Stromal cell of bone marrow (primary cell): Measurements from ENCODE around the gene MYO9A.

ENCODE experiments used
- DNase-seq: peaks from one replicate; pipeline ENCODE4 v3.0.0-alpha.2; 2012; ENCODE audit warnings: low read depth

Gene MYO9A

DNA sequence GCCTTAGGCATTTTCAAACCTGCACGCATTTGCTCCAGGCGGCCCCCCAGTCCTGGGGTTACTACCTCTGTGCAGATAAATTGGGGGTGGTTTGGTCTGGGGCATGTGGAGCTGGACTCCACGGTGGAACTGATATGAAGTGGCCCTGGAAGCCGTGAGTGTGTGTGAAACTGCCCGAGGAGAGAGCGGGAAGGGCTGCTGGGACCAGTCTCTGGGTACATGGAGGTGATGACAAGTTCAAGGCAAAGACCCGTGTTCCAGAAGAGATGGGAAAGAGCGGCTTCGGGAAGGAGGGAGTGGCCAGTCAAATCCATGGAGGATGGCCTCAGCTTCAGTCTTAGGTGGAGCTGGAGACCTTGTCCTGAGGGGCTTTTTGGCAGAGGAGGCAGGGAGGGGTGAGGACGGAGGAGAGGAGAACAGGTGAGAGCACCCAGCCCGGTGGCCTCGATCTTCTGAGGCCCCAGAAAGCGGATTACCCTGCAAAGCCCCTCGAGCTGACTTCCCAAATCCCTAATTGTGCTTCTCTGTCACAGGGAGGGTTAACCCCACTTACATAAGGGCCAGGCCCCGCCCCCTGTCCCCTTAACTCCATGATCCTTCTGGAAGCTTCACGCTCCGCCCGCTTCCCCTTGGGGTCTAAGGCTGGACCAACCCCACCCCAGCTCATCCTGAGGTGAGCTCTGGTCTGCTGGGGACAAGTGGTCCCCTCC, 309.5 kb downstream of the MYO9A start:
- no peak for DNase-seq

GRCh38 chr15:71807691-71808091, 310.3 kb downstream of the MYO9A start:
- no peak for DNase-seq

- no peak for DNase-seq
Observed at GRCh38 chr15:71807125-71807629, 310.8 kb downstream of the MYO9A start.

- no peak for DNase-seq
Observed at GRCh38 chr15:71806452-71806931, 311.5 kb downstream of the MYO9A start.

DNA sequence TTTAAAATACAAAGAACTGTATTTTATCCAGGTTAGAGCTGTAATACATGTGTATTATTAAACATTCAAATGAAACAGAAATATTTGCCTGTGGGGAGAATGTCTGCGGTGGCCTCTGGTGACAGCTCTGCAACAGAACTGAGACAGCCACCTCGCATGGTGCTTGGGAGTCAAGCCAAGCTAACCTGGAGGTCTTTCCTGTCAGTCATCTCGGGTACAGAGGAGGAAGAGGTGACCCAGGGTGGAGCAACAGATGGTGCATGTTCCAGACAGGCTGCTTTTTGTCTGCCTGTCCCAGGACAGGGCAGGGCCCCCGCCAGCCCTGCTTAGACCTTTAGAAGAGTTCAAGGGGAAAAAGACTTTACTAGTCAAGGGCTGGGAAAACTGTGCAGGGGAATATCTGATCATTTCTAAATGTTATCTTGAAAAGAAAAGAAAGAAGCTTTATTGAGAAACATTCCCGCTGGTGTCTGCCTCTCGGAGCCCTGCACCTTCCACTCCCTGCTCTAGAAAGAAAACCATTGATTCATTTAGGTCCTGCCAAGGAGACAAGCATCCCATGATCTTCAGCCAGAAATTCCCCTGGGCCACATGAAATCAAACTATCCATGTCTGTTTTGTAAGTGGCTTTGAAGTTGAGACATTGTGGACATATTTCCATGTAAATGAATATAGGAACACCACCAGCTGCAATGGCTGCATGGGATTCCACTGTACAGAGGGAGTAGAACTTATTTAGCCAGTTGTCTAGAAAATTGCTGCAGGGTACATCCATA, 313.1 kb downstream of the MYO9A start:
- DNase-seq: no peak

- no peak for DNase-seq
Observed at GRCh38 chr15:71804226-71804625, 313.7 kb downstream of the MYO9A start.

DNA sequence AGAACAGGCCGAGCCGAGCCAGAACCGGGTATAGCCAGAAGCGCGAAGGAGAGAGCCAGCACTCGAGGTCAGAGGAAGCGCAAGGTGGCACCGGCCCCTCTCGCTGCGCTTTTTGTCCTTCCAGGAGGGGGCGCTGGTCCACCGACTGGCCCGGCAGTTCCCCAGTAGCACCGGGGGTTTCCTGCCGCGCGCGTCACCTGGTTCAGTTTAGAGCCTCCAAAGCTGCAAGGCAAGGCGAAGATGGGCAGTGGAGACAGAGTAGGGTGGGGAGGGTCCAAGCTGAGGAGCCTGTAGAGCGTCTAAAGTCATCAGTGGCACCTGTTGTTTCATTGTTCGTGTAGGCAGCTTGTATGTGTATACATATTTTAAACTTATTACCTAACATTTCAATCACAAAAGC, 315.2 kb downstream of the MYO9A start:
- DNase-seq: no peak

- no peak for DNase-seq
Observed at GRCh38 chr15:71801935-71802655, 315.9 kb downstream of the MYO9A start.

- DNase-seq: peak; percentile 67
Observed at GRCh38 chr15:71800835-71801745, 316.9 kb downstream of the MYO9A start.

DNA sequence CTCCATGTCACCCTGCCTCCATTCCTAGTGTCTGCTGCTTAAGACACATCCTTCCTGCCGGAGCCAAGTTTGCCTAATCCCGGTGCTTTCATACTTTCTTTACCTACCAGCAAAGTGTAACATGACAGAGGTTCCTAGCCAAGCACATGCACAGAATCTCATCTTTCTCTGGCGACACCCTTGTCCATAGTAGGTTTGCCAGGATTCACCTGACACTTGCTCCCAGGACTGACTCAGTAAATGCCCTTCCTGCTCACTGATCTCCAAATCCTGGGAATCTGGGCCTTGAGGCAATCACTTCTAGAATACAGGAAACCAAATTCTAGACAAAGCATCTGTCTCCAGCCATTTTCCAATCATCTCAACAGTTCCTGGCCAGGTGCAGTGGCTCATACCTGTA, 317.8 kb downstream of the MYO9A start:
- no peak for DNase-seq

DNA sequence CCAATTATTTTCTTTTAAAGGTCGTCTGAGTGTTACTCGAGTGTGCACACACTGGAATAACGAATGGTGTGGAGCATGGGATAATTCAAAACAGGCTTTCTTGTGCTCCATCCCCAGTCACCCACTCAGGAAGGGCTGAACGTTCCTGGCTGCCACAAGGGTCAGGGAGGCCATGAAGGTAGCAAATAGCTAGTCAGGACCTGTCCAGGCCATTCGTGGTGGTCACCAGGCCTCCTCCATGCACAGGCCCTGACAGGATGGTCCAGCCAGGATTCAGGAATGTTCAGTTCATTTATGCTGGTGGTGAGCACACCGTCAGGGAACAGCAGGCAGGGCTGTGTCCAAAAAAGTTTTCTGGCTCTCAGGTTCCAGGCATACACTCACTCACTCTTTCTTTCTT, 319.3 kb downstream of the MYO9A start:
- DNase-seq: no peak

- no peak for DNase-seq
Observed at GRCh38 chr15:71792521-71792920, 325.4 kb downstream of the MYO9A start.

- DNase-seq: no peak
Observed at GRCh38 chr15:71791975-71792374, 326.0 kb downstream of the MYO9A start.

DNA sequence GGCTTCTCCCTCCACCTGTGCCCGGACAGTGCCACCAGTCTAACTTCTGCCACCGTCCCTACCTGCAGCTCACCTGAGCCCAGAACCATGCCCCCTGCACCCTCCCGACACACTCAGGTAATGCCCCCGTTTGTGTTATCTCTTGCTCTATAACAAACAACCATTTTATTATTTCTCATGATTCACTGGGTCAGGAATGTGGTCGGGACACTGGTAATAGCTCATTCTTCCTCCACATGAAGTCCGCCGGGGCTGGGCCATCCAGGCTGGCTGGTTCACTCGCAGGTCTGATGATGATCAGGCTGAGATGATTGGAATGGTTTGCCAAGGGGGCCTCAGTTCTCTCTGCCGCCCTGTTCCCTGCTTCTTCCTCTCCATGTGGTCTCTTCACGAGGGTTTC, 327.9 kb downstream of the MYO9A start:
- DNase-seq: no peak

GRCh38 chr15:71789616-71790015, 328.3 kb downstream of the MYO9A start:
- DNase-seq: no peak

DNA sequence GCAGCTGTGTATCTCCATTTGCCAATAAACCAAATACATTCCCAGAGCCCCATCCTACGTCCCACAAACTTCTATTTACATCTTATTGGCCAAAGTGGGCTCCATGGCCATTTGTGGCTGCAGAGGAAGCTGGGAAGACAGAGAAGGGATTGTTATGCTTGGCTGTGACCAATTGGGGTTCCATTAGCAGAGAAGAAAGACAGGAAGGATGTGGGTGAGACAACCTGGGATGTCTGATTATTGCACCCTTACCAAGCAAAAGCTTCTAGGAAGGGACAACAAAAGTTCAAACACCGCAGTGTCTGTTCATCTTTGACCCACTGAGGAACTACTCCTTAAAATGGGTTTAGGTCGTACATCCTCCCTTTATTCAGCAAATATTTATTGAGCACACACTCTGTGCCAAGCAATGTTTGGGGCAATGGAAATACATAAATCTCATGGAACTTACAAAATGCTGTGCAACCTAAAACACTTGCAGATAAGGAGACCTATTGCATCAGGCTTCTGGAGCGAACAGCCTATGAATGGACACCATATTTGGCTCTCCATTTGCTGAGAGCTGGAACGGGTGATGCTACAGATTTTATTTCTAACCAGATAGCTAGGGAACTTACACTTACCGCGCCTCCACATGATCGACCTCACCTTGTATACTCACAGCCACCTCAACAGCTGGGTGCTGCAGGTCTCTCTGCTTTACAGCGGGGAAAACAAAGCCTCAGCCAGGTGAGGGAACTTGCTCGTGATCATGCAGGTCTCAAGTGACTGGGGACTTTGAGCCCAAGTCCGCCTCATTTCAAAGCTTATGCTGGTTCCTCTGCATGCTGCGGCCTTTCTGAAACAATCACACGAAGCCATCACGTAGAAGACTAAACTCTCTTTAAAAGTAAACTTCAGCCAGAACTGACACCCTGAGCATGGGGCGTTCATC, 329.0 kb downstream of the MYO9A start:
- no peak for DNase-seq

- no peak for DNase-seq
Observed at GRCh38 chr15:71786673-71787072, 331.3 kb downstream of the MYO9A start.

DNA sequence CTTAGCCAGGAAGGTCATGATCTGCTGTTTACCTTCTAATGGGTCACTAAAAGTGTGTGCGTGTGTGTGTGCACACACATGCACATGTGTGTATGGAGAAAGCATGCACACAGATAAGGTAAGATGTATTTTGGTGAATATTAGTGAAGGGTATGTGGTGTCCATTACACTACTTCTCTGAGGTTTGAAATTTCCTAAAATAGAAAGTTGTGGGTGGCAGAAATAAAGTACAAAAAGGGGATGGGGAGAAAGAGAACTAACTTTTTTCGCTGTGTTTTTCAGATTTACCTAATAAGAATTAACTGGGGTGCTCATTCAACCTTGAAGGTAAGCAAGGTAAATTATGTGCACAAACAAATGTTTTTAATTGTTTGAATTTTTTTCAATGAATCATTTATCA, 332.0 kb downstream of the MYO9A start:
- DNase-seq: no peak

DNA sequence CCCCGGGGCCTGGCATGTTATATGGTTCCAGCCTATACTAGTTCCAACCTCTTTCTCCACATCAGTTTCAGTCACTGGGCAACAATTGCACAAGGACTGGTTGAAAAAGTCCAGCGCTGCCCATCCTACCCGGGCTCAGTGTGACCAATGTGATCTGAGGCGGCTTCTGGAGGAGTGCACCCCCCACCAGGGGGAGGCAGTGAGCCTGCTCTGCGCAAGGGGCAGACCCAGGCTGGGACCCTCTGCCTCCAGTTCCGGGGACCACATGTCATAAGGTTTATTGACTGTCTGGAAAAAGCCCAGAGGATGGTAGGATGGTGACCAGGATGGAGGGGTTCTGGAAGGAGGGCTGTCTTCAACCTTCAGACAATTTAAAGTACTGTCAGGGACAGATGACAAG, 333.2 kb downstream of the MYO9A start:
- DNase-seq: no peak

- no peak for DNase-seq
Observed at GRCh38 chr15:71782422-71783165, 335.4 kb downstream of the MYO9A start.
